ENCODE results near the gene LYPD4.

- TF ChIP-seq, protein P1, sequence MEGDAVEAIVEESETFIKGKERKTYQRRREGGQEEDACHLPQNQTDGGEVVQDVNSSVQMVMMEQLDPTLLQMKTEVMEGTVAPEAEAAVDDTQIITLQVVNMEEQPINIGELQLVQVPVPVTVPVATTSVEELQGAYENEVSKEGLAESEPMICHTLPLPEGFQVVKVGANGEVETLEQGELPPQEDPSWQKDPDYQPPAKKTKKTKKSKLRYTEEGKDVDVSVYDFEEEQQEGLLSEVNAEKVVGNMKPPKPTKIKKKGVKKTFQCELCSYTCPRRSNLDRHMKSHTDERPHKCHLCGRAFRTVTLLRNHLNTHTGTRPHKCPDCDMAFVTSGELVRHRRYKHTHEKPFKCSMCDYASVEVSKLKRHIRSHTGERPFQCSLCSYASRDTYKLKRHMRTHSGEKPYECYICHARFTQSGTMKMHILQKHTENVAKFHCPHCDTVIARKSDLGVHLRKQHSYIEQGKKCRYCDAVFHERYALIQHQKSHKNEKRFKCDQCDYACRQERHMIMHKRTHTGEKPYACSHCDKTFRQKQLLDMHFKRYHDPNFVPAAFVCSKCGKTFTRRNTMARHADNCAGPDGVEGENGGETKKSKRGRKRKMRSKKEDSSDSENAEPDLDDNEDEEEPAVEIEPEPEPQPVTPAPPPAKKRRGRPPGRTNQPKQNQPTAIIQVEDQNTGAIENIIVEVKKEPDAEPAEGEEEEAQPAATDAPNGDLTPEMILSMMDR (IDR thresholded peaks at IDR 0.05), result no peak
- TF ChIP-seq, protein P2, sequence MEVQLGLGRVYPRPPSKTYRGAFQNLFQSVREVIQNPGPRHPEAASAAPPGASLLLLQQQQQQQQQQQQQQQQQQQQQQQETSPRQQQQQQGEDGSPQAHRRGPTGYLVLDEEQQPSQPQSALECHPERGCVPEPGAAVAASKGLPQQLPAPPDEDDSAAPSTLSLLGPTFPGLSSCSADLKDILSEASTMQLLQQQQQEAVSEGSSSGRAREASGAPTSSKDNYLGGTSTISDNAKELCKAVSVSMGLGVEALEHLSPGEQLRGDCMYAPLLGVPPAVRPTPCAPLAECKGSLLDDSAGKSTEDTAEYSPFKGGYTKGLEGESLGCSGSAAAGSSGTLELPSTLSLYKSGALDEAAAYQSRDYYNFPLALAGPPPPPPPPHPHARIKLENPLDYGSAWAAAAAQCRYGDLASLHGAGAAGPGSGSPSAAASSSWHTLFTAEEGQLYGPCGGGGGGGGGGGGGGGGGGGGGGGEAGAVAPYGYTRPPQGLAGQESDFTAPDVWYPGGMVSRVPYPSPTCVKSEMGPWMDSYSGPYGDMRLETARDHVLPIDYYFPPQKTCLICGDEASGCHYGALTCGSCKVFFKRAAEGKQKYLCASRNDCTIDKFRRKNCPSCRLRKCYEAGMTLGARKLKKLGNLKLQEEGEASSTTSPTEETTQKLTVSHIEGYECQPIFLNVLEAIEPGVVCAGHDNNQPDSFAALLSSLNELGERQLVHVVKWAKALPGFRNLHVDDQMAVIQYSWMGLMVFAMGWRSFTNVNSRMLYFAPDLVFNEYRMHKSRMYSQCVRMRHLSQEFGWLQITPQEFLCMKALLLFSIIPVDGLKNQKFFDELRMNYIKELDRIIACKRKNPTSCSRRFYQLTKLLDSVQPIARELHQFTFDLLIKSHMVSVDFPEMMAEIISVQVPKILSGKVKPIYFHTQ (CRISPR knock-in tag; IDR thresholded peaks at IDR 0.05), result no peak
- TF ChIP-seq NFYB (CRISPR knock-in tag; conservative IDR thresholded peaks at IDR 0.05; ENCODE audit: low read depth) (no peak), CREB1 (CRISPR knock-in tag; IDR thresholded peaks at IDR 0.05) (no peak), ZNF138 (CRISPR knock-in tag; conservative IDR thresholded peaks at IDR 0.05) (no peak), NR1H2 (CRISPR knock-in tag; IDR thresholded peaks at IDR 0.05) (no peak), NR3C1 (CRISPR knock-in tag; conservative IDR thresholded peaks at IDR 0.05; ENCODE audit: low read depth) (no peak), FOXP1 (CRISPR knock-in tag; IDR thresholded peaks at IDR 0.05; ENCODE audit: borderline replicate concordance) (no peak), ZNF121 (CRISPR knock-in tag; IDR thresholded peaks at IDR 0.05) (no peak)
- TF ChIP-seq, protein P3, sequence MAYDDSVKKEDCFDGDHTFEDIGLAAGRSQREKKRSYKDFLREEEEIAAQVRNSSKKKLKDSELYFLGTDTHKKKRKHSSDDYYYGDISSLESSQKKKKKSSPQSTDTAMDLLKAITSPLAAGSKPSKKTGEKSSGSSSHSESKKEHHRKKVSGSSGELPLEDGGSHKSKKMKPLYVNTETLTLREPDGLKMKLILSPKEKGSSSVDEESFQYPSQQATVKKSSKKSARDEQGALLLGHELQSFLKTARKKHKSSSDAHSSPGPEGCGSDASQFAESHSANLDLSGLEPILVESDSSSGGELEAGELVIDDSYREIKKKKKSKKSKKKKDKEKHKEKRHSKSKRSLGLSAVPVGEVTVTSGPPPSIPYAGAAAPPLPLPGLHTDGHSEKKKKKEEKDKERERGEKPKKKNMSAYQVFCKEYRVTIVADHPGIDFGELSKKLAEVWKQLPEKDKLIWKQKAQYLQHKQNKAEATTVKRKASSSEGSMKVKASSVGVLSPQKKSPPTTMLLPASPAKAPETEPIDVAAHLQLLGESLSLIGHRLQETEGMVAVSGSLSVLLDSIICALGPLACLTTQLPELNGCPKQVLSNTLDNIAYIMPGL (CRISPR knock-in tag; IDR thresholded peaks at IDR 0.05), result no peak
- TF ChIP-seq, protein P4, sequence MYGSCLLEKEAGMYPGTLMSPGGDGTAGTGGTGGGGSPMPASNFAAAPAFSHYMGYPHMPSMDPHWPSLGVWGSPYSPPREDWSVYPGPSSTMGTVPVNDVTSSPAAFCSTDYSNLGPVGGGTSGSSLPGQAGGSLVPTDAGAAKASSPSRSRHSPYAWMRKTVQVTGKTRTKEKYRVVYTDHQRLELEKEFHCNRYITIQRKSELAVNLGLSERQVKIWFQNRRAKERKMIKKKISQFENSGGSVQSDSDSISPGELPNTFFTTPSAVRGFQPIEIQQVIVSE (CRISPR knock-in tag; IDR thresholded peaks at IDR 0.05; ENCODE audit: borderline replicate concordance), result no peak
- TF ChIP-seq, protein P5, sequence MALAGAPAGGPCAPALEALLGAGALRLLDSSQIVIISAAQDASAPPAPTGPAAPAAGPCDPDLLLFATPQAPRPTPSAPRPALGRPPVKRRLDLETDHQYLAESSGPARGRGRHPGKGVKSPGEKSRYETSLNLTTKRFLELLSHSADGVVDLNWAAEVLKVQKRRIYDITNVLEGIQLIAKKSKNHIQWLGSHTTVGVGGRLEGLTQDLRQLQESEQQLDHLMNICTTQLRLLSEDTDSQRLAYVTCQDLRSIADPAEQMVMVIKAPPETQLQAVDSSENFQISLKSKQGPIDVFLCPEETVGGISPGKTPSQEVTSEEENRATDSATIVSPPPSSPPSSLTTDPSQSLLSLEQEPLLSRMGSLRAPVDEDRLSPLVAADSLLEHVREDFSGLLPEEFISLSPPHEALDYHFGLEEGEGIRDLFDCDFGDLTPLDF (CRISPR knock-in tag; IDR thresholded peaks at IDR 0.05), result no peak
- TF ChIP-seq, protein P6, sequence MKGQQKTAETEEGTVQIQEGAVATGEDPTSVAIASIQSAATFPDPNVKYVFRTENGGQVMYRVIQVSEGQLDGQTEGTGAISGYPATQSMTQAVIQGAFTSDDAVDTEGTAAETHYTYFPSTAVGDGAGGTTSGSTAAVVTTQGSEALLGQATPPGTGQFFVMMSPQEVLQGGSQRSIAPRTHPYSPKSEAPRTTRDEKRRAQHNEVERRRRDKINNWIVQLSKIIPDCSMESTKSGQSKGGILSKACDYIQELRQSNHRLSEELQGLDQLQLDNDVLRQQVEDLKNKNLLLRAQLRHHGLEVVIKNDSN (CRISPR knock-in tag; IDR thresholded peaks at IDR 0.05), result no peak
Observed at GRCh38 chr19:41876847-41877832, 32.7 kb upstream of the LYPD4 start, which contains the start of gene CD79A.

Measured in WTC11 (cell line).